Bronchial epithelial cell (primary cell): ENCODE measurements around the gene ZFHX3. TPM values are rescaled to one million over a fixed set of nuclear protein-coding genes. Genes with fewer than 3 reads are reported as not detected.
A peak's percentile ranks its signal among the peaks of the same experiment; 100 is the strongest.

Source experiments
- DNase-seq: peaks from one replicate; pipeline ENCODE4 v3.0.0-alpha.2; 2010; ENCODE audit warnings: low read depth
- FAIRE-seq: peaks from 2 replicates; lab custom pipeline; 2011; peaks lifted over from hg19 to GRCh38; lab: Jason Lieb, UNC
- H3K27me3 ChIP-seq: 2 replicates; pipeline ENCODE4 v1.5.1; 2011; ENCODE audit warnings: low read length; ENCODE audit not compliant: control insufficient read depth, insufficient read depth
- H3K36me3 ChIP-seq: 2 replicates; pipeline ENCODE4 v1.5.1; 2011; ENCODE audit warnings: low read length; ENCODE audit not compliant: control insufficient read depth, insufficient read depth
- H3K4me3 ChIP-seq: 2 replicates; pipeline ENCODE4 v1.5.1; 2011; ENCODE audit warnings: mild to moderate bottlenecking, low read depth, low read length, control low read depth
- total RNA-seq: library from RNA; depleted of rRNA; stranded (reverse); fragments of >200 nt; gene quantifications from 2 replicates; pipeline ENCODE4 v1.2.1, GENCODE V29; 2014
- TF ChIP-seq, protein P1 (sequence below): IDR thresholded peaks from 2 replicates; pipeline ENCODE4 v1.5.1; 2011; ENCODE audit warnings: mild to moderate bottlenecking, moderate library complexity, low read length, control low read depth, inconsistent platforms; ENCODE audit not compliant: insufficient read depth, severe bottlenecking

Gene ZFHX3
- total RNA-seq, 1 donor from 2014 or later = 3.9 TPM

DNA sequence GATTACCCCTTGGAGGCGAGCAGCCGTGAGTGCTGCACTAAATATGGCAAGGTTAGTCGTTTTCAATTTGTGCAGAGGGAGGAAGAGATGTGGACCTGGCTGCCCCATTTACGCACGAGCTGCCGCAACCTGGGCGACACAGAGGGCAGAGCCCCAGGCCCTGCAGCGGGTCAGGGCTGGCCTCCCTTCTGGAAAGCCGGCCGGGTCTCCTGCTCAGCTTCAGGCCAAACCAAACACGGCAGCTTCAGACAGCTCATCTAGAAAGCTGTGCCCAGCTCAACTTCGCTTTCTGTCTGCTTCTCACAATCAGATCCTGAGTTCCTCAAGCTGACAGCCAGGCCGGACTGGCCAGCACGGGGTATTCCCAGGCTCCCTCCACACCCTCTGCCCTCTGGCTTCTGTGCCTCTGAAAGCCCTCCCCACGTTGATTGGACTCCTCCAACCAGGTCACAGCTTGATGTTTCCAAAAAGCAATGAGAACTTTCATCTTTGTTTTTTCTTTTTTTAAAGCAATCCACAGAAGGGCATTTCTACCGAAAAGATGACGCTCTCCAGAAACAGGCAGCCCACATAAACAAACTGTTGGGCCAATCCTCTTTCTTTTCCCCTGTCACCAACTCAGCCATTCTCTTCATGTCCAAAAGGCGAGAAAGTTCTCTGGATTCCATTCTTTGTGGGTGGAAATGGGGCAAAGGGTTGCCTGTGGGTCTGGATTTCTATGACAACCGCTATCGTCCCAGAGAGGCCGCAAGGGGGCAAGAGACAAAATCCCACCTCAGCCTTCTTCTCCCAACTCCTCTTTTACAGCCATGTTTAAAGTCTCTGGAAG is 189.0 kb downstream of the ZFHX3 start:
- TF ChIP-seq, protein P1, sequence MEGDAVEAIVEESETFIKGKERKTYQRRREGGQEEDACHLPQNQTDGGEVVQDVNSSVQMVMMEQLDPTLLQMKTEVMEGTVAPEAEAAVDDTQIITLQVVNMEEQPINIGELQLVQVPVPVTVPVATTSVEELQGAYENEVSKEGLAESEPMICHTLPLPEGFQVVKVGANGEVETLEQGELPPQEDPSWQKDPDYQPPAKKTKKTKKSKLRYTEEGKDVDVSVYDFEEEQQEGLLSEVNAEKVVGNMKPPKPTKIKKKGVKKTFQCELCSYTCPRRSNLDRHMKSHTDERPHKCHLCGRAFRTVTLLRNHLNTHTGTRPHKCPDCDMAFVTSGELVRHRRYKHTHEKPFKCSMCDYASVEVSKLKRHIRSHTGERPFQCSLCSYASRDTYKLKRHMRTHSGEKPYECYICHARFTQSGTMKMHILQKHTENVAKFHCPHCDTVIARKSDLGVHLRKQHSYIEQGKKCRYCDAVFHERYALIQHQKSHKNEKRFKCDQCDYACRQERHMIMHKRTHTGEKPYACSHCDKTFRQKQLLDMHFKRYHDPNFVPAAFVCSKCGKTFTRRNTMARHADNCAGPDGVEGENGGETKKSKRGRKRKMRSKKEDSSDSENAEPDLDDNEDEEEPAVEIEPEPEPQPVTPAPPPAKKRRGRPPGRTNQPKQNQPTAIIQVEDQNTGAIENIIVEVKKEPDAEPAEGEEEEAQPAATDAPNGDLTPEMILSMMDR = no peak
- DNase-seq = no peak
- no peaks in the 10 kb centered on the region for H3K36me3 ChIP-seq
- no peak overlapping the region for H3K4me3 ChIP-seq
- FAIRE-seq = no peak
- no peaks in the 10 kb centered on the region for H3K27me3 ChIP-seq

DNA sequence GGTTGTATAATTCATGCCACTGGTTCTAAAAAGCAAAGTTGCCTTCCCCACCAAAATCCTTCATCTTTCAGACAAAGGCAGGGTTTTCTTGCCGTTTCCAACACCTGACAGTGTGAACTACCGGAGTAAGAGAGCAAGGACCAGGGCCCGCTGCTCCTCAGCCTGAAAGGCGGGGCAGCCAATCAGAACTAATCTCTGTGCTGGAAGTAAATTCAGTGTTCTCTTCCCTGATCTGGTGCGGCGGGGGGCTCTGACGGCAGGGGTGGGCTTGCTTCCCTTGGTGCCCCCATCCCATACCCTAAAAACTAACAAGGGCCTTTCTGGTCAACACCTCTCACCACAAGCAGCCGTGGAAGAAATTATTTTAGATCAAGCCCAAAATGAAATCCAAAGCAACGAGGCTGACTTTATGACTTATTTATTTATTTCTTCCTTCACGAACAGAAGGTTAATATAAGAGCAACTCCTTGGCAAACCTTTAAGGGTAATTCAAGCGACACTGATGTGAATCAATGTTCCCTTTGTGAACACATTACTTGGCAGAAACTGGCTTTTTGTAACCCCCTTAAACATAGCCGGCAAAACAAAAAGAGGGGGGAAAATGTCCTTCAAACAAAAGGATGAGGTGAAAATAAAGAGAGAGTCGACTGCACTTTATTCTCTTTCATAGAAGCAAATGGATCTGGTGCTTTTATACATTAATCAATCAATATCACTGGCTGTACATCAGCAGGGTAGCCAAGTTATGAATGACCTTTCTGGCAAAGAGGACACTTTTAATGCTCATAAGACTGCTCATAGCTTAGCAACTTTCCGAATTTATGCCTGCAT is 189.9 kb downstream of the ZFHX3 start:
- Histone ChIP-seq H3K36me3 (no peaks in the 10 kb centered on the region), H3K27me3 (no peaks in the 10 kb centered on the region), H3K4me3 (no peak overlapping the region)
- FAIRE-seq (no peak), DNase-seq (no peak)
- TF ChIP-seq, protein P1 = no peak

DNA sequence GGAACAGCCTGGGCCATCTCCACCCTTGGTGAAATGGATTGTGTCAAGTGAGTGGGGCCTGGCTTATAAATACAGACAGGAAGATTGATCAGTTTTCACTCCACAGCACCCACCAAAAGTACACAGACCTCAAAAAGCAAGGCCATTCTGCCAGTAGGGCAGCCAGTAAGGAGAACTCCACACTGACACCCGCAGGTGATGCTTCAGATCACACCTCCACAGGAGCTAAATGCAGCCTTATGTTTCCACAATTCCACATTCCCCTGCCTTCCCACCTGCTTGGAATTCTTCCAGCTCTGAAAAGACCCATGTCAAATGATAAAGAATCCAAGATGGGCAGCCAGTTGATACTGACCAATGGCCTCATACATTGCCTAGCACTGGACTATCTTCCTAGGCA is 191.1 kb downstream of the ZFHX3 start:
- no peaks in the 10 kb centered on the region for H3K27me3 ChIP-seq
- no peaks in the 10 kb centered on the region for H3K36me3 ChIP-seq
- FAIRE-seq (no peak), DNase-seq (peak; percentile 7)
- TF ChIP-seq, protein P1 = peak; percentile 43
- no peak overlapping the region for H3K4me3 ChIP-seq

DNA sequence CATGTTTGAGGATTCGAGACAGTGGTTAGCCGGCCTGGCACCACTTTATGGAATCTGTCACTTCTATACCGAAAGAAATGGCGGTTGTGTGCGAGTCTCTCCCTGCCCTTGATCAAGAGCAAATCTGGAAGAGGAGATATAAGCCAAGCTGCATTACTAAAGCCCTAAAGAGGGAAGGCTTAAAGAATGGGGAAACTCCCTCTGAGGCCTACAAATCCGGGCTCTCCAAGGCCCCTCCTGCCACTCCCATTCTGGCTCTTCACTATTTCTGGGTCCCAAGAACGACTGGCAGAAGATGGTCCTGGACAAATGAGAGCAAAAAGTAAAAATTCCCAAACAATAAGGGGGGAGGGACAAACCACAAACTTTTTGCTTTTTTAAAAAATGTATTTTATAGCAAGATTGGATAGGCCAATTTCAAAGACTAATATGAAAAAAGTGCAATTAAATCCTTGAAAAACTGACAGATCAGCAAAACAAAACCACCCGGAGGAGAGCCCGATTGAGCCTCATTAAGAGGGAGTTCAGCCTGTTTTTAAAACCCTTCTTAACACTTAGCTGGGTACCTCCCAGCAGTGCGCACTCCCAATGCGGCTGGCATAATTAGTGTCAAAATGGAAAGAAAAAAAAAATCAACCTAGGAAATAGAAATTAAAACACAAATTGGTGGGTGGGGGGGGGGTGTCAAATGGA is 193.5 kb downstream of the ZFHX3 start:
- H3K27me3 ChIP-seq = no peaks in the 10 kb centered on the region
- DNase-seq (no peak), FAIRE-seq (no peak)
- TF ChIP-seq, protein P1 = no peak
- no peak overlapping the region for H3K4me3 ChIP-seq
- no peaks in the 10 kb centered on the region for H3K36me3 ChIP-seq

DNA sequence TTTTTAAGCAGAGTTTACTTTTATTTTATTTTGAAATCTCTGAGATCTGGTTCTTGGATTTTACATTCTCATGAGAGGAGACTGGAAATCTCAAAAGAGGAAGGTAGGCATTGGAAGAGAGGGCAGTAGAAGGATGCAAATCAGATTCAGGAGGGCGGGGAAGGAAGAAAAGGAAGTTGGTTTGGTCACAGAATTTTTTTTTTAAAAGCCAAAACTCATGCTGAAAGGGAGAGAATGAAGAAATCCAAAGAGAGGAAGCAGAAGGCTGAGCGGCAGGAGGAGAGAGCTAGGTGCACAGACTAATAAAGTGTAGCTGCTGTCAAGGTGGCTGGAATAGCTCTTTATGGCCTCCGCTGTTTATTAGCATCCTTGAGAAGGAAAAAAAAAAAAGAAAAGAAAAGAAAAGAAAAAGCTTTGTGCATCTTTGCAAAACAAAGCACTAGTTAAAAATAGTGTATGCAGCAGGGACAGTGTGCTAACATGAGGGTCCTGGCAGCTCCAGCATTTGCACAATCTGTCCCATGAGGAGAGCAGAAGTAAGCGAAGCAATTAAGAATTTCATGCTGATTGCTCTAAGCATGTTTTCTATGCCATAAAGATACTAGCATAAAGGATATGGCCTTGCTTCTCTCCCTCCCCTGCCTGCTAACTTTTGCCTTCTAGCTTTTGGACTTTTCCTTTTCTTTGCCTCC is 194.2 kb downstream of the ZFHX3 start:
- DNase-seq (no peak), FAIRE-seq (no peak)
- TF ChIP-seq, protein P1 = no peak
- Histone ChIP-seq H3K36me3 (no peaks in the 10 kb centered on the region), H3K4me3 (no peak overlapping the region), H3K27me3 (no peaks in the 10 kb centered on the region)
